HepG2 (cell line): Measurements from ENCODE around the gene RNF114. TPM values are rescaled to one million over a fixed set of nuclear protein-coding genes. Genes with fewer than 3 reads are reported as not detected.
A peak's percentile ranks its signal among the peaks of the same experiment; 100 is the strongest.

Experiments used
- ARHGAP35 ChIP-seq: sonication (generic); formaldehyde crosslinking; IDR thresholded peaks from 2 replicates; pipeline ENCODE4 v1.9.0; 2022; ENCODE audit warnings: mild to moderate bottlenecking, inconsistent platforms, moderate library complexity, missing genetic modification reagents, borderline replicate concordance
- GATA4 ChIP-seq: sonication (generic); IDR thresholded peaks from 2 replicates; pipeline ENCODE4 v1.6.1; 2016; ENCODE audit warnings: antibody characterized with exemption, low read depth, borderline replicate concordance
- HNRNPL ChIP-seq: fragments of 200-400 bp; formaldehyde crosslinking; IDR thresholded peaks from 2 replicates; pipeline ENCODE4 v1.6.1; 2017; ENCODE audit warnings: mild to moderate bottlenecking, low read depth, low read length
- MXD4 ChIP-seq: IDR thresholded peaks from 2 replicates; pipeline ENCODE4 v1.6.1; 2016; ENCODE audit warnings: mild to moderate bottlenecking, missing biosample characterization, missing genetic modification reagents
- NCOR1 ChIP-seq: fragments of 200-600 bp; sonication (generic); IDR thresholded peaks from 2 replicates; pipeline ENCODE4 v1.7.0; 2017; ENCODE audit warnings: antibody characterized with exemption, low read length, borderline replicate concordance
- NR2F1 ChIP-seq, 2 experiments: fragments of 450-650 bp in 1 of 2; formaldehyde crosslinking in 1 of 2; IDR thresholded peaks; 2 replicates each; pipeline versions ENCODE4 v1.5.0 to v1.6.1; 2016 to 2020; ENCODE audit warnings: mild to moderate bottlenecking in 1 of 2, missing compliant biosample characterization in 1 of 2, missing genetic modification reagents in 1 of 2, moderate library complexity in 1 of 2
- SSRP1 ChIP-seq: IDR thresholded peaks from 2 replicates; pipeline ENCODE4 v1.6.1; 2016; ENCODE audit warnings: control low read depth
- ZBTB3 ChIP-seq: sonication (generic); formaldehyde crosslinking; IDR thresholded peaks from 2 replicates; pipeline ENCODE4 v1.4.0; 2020; ENCODE audit warnings: low read depth, mild to moderate bottlenecking, moderate library complexity, missing genetic modification reagents, borderline replicate concordance
- ZMYM4 ChIP-seq: sonication (generic); formaldehyde crosslinking; IDR thresholded peaks from 2 replicates; pipeline ENCODE4 v1.8.1; 2023; ENCODE audit warnings: mild to moderate bottlenecking, missing genetic modification reagents
- ZNF329 ChIP-seq: sonication (generic); formaldehyde crosslinking; IDR thresholded peaks from 2 replicates; pipeline ENCODE4 v1.9.0; 2021; ENCODE audit warnings: low read depth, mild to moderate bottlenecking, missing genetic modification reagents
- ZNF441 ChIP-seq: sonication (generic); formaldehyde crosslinking; IDR thresholded peaks from 2 replicates; pipeline ENCODE4 v1.7.0; 2021; ENCODE audit warnings: missing genetic modification reagents, borderline replicate concordance
- ZNF513 ChIP-seq: sonication (generic); formaldehyde crosslinking; conservative IDR thresholded peaks from 2 replicates; pipeline ENCODE4 v1.5.0; 2020; ENCODE audit warnings: missing genetic modification reagents
- ZNF543 ChIP-seq: sonication (generic); formaldehyde crosslinking; IDR thresholded peaks from 2 replicates; pipeline ENCODE4 v1.4.0; 2020; ENCODE audit warnings: mild to moderate bottlenecking, missing genetic modification reagents
- ZNF768 ChIP-seq: sonication (generic); formaldehyde crosslinking; IDR thresholded peaks from 2 replicates; pipeline ENCODE4 v1.4.0; 2020; ENCODE audit warnings: missing genetic modification reagents
- polyA plus RNA-seq, 8 experiments: library from polyadenylated mRNA; depleted of rRNA in 3 of 8; stranded (reverse) in 7 of 8; unstranded in 1 of 8; fragments of >200 nt; fragmentation: Illumina TruSeq in 4 of 8; extraction: Trizol in 4 of 8; gene quantifications; 2 replicates each; pipeline versions ENCODE4 v1.2.1 to v1.2.3, GENCODE V29; 2011 to 2016; ENCODE audit warnings: low read depth in 4 of 8, missing spikeins in 1 of 8, mixed read lengths in 1 of 8; ENCODE audit not compliant: insufficient read depth in 1 of 8
- total RNA-seq, 5 experiments: library from RNA; depleted of rRNA; stranded (reverse); fragments of >200 nt; fragmentation: Illumina TruSeq; extraction: Trizol; gene quantifications; 2 replicates each; pipeline ENCODE4 v1.2.3, GENCODE V29; 2016; ENCODE audit warnings: low read depth in 1 of 5
- TF ChIP-seq, protein P1 (sequence below): sonication (generic); formaldehyde crosslinking; IDR thresholded peaks from 2 replicates; pipeline ENCODE4 v1.9.0; 2021; ENCODE audit warnings: mild to moderate bottlenecking, missing genetic modification reagents
- TF ChIP-seq, protein P2 (sequence below): sonication (generic); formaldehyde crosslinking; IDR thresholded peaks from 2 replicates; pipeline ENCODE4 v1.8.0; 2022; ENCODE audit warnings: low read depth, missing genetic modification reagents
- TF ChIP-seq, protein P3 (sequence below): sonication (generic); formaldehyde crosslinking; IDR thresholded peaks from 2 replicates; pipeline ENCODE4 v1.5.0; 2020; ENCODE audit warnings: missing genetic modification reagents, mild to moderate bottlenecking, borderline replicate concordance

The RNF114 gene
- total and polyA plus RNA-seq, 2 of the 13 experiments (the other 11 are each of a cell fraction or from before 2014, with no cell fraction given) = 119 to 126 TPM

- TF ChIP-seq GATA4 (0 out of 2 replicates have a peak, but pooled peaks have one; percentile 30), ZNF329 (no peak), ZNF768 (CRISPR knock-in tag) (peak; percentile 99), ZMYM4 (CRISPR knock-in tag) (peak; percentile 88), ZBTB3 (CRISPR knock-in tag) (no peak), MXD4 (CRISPR knock-in tag) (peak; percentile 82; the same call in 1 of the 2 replicates), ZNF543 (0 out of 2 replicates have a peak, but pooled peaks have one; percentile 75), HNRNPL (0 out of 2 replicates have a peak, but pooled peaks have one; percentile 11), ZNF441 (peak; percentile 62), SSRP1 (CRISPR knock-in tag) (no peak; the same call in 1 of the 2 replicates), NCOR1 (no peak; the same call in none of the 2 replicates), NR2F1 (CRISPR knock-in tag; IDR thresholded peaks at IDR 0.05) (peak in 1 of 2 experiments; percentile 41; a peak in 1 of 4 replicates), ARHGAP35 (peak; percentile 75; the same call in 1 of the 2 replicates), ZNF513 (CRISPR knock-in tag) (no peak; the same call in 1 of the 2 replicates)
- TF ChIP-seq, protein P1, sequence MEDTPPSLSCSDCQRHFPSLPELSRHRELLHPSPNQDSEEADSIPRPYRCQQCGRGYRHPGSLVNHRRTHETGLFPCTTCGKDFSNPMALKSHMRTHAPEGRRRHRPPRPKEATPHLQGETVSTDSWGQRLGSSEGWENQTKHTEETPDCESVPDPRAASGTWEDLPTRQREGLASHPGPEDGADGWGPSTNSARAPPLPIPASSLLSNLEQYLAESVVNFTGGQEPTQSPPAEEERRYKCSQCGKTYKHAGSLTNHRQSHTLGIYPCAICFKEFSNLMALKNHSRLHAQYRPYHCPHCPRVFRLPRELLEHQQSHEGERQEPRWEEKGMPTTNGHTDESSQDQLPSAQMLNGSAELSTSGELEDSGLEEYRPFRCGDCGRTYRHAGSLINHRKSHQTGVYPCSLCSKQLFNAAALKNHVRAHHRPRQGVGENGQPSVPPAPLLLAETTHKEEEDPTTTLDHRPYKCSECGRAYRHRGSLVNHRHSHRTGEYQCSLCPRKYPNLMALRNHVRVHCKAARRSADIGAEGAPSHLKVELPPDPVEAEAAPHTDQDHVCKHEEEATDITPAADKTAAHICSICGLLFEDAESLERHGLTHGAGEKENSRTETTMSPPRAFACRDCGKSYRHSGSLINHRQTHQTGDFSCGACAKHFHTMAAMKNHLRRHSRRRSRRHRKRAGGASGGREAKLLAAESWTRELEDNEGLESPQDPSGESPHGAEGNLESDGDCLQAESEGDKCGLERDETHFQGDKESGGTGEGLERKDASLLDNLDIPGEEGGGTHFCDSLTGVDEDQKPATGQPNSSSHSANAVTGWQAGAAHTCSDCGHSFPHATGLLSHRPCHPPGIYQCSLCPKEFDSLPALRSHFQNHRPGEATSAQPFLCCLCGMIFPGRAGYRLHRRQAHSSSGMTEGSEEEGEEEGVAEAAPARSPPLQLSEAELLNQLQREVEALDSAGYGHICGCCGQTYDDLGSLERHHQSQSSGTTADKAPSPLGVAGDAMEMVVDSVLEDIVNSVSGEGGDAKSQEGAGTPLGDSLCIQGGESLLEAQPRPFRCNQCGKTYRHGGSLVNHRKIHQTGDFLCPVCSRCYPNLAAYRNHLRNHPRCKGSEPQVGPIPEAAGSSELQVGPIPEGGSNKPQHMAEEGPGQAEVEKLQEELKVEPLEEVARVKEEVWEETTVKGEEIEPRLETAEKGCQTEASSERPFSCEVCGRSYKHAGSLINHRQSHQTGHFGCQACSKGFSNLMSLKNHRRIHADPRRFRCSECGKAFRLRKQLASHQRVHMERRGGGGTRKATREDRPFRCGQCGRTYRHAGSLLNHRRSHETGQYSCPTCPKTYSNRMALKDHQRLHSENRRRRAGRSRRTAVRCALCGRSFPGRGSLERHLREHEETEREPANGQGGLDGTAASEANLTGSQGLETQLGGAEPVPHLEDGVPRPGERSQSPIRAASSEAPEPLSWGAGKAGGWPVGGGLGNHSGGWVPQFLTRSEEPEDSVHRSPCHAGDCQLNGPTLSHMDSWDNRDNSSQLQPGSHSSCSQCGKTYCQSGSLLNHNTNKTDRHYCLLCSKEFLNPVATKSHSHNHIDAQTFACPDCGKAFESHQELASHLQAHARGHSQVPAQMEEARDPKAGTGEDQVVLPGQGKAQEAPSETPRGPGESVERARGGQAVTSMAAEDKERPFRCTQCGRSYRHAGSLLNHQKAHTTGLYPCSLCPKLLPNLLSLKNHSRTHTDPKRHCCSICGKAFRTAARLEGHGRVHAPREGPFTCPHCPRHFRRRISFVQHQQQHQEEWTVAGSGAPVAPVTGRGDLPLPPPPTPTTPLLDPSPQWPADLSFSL (CRISPR knock-in tag) = no peak
- TF ChIP-seq, protein P2, sequence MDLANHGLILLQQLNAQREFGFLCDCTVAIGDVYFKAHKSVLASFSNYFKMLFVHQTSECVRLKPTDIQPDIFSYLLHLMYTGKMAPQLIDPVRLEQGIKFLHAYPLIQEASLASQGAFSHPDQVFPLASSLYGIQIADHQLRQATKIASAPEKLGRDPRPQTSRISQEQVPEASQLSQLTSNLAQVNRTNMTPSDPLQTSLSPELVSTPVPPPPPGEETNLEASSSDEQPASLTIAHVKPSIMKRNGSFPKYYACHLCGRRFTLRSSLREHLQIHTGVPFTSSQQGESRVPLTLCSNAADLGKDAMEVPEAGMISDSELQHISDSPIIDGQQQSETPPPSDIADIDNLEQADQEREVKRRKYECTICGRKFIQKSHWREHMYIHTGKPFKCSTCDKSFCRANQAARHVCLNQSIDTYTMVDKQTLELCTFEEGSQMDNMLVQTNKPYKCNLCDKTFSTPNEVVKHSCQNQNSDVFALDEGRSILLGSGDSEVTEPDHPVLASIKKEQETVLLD (CRISPR knock-in tag) = peak; percentile 98
- TF ChIP-seq, protein P3, sequence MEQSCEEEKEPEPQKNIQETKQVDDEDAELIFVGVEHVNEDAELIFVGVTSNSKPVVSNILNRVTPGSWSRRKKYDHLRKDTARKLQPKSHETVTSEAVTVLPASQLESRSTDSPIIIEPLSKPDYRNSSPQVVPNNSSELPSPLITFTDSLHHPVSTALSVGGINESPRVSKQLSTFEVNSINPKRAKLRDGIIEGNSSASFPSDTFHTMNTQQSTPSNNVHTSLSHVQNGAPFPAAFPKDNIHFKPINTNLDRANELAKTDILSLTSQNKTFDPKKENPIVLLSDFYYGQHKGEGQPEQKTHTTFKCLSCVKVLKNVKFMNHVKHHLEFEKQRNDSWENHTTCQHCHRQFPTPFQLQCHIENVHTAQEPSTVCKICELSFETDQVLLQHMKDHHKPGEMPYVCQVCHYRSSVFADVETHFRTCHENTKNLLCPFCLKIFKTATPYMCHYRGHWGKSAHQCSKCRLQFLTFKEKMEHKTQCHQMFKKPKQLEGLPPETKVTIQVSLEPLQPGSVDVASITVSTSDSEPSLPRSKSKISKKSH = peak; percentile 68; the same call in 1 of the 2 replicates
These were observed 20.6 kb upstream of the RNF114 start, which contains the start of gene SPATA2 (continued) for GRCh38 chr20:49915380-49916145.
